Cortex of kidney (tissue), 1 donor: Measurements from ENCODE around the gene VN1R5.
"Not testable (repeated sequence)": the region's sequence is repeated elsewhere in the genome, so short reads cannot be mapped to it uniquely, and the experiment has no call there.

Experiments
- DNase-seq: peaks from one replicate; lab custom pipeline; 2025; lab: John Stamatoyannopoulos, UW

The VN1R5 gene

DNA sequence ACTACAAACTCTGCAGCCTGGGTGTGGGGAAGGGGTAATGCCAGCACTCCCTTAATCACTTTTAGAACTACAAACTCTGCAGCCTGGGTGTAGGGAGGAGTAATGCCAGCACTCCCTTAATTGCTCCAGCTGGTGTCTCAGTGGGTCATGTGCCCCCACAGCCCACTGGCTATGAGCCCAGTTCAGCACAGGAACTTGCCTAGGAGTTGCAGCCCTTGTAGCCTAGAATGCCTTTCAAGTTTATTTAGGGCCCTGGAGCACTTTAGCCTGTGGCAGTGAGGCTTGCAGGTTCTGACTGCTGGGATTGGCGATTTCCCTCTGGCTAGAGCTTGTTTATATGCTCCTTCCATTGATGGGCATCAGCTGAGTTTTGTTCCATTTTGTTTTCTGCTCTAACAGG is 17.1 kb downstream of the VN1R5 start:
- no peak for DNase-seq

DNA sequence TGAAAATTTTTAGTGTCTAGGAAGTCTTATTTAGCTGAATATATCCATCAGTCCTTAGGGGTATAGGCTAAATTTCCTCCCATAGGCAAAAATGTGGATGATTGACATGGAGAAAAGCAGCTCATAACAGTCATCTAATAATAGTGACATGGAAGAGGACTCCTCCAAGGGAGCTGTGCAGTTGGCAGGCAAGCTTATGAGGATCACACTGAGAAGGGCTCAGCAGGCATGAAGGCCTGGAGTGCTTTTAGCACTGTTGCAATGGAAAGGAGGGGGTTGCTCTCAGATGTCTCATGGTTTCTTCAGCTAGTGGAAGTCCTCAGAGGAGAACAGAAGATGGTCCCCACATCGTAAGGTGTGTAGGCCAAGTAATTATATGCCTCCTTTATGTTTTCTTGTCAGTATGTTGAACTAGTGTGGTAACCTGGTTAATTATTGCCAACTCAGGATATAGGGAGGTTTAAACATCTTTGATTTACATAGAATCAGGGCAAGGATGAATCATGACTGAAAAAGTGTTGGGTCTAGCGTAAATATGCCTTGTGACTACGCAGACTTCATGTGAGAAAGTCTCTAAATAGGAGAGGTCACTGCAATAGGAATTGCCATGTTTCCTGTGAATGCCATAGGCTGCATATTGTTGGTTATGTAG is 18.9 kb downstream of the VN1R5 start:
- DNase-seq, result no peak

DNA sequence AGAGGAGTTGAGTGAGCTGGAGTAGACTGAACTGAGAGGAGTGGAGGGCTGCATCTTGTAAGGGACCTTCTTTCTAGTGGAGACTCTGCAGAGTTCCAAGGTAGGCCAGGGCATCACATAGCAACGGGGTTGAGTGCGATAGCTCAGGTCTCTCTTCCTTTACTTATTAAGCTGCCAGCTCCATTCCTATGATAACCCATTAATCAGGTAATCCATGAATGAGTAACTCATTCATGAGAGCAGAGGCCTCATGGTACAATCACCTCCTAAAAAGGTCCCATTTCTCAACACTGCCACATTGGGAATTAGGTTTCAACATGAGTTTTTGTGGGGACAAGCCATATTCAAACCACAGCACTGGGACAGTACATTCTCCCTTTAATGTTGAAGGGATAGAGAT is 21.3 kb downstream of the VN1R5 start:
- DNase-seq, result no peak

DNA sequence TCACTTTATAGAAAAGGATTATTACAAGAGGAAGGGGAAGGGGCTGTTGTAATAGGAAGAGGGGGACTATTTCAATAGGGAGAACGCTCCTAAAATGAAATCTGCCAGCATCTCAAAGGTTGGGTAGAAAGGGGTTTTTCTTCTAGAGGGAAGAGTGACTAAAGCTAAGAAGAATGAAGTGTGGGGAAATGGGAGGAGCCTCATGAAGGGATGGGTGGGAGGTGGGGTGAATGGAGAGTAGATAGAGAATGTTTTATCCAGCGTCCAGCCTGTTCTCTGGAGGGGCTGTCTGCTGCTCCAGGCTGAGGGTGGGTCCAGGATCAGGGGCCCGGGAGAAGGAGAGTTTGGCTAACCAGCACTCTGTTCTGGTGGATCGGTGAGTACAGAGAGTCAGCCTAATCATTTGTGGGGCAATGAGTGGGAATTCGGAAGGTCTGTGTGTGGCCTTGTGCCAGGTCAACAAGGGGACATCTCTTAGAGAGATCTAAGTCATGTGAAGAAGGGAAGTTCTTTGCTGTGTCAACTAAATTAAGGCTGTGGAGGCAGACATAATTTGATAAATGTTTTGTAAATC is 25.2 kb downstream of the VN1R5 start:
- DNase-seq, result no peak

DNA sequence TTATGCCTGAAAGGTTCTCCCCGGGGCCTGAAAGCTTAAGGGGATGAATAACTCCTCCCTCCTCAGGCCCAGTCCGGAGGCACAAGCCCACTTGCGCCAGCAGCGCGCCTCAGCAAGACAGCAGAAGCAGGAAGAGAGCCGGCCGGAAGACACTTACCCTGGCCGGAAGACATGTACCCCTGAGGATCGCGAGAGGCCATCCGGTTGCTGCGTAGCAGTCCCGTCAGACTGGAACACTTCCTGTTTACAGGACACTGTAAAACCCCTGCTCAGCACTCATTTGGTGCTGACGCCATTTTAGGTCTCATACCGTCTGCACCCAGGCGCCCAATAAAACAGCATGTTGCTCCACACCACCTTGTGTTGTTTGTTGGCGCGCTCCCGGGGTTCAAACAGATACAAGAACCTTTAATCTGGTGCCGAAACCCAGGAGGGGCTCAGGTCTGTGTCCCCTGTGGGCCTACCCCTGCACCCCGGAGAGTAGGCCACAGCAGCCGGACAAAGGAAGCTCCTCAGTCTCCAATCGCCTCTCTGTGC is 30.3 kb downstream of the VN1R5 start:
- DNase-seq, result no peak

DNA sequence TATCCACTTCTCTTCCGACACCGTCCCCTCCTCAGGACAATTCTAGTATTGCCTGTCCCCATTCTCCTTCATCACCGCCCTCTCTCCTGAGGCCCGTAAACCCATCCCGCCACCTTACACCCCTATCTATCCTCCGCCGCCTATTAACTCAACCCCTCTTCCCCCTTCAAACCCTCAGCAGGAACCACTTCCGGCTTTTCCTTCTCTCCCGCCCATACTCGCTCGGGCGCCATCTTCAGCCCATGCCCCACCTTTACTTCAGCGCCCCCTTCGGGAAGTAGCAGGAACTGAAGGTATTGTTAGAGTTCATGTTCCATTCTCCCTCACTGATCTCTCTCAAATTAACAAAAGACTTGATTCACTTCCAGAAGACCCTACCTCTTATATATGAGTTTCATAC is 31.6 kb downstream of the VN1R5 start:
- DNase-seq, result no peak

DNA sequence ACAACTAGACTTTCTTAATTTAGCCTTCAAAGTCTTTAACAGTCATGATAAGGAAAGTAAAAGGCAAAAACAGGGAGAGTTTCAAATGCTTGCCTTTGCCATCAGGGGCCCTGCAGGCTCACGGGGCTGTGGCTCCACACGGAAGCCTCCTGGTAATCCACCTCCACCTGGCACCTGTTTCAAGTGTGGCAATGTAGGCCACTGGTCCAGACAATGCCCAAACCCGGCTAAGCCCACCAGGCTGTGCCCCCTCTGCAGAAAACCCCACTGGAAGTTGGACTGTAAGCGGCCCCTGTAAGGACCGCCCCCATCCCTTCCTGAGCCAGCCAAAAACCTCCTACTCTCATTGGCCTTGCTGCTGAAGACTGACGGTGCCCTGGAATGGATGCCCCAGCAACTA is 32.5 kb downstream of the VN1R5 start:
- DNase-seq, result no peak

DNA sequence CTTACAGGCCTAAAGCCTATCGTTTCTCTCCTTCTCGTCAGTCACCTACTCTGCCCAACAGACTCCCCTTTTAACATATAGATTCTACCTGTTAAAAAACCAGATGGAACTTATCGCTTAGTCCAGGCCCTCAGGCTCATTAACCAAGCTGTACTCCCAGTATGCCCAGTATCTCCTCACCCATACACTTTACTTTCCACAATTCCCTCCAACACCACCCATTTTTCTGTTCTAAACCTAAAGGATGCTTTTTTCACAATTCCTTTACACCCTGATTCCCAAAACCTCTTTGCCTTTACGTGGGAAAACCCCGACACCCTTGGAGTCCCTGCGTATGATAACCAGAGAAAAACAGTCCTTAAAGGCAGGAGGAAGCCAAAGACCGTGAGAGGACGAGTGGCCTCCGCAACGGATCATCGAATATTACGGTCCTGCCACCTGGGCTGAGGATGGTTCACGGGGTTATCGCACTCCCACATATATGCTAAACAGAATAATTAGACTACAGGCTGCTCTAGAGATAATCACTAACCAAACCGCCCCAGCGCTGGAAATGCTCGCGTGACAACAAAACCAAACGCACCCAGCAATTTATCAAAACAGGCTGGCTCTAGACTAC is 33.5 kb downstream of the VN1R5 start:
- not testable (repeated sequence) for DNase-seq

DNA sequence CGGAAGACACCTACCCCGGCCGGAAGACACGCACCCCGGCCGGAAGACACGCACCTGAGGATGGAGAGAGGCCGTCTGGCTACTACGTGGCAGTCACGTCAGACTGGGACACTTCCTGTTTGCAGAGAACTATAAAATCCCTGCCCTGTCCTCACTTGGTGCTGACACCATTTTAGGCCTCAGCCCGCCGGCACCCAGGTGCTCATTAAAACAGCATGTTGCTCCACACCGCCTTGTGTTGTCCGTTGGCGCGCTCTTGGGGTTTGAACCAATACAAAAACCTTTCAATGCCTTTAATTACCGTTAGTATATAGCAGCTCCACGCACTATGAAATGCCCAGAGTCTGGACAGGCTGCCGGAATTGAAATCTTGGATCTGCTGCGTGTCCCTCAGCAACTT is 34.7 kb downstream of the VN1R5 start:
- no peak for DNase-seq

DNA sequence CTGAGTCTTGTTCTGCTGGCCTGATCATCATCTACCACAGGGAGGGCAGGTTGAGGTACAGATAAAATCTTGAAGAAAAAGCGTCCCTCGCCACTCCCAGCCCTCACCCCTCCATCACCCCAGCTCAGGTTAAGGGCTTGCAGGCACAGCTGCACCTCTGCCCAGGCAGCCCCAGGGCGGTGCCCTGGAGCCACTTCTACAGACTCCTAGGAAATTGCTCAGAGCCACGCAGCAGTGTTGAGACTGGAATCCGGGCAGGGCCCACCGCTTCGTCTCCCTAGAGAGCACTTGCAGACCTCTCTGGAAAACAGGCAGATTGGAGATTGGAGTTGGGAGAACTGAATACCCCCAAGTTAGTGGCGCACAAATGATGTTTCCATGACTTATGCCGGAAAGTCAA is 35.3 kb downstream of the VN1R5 start:
- no peak for DNase-seq

DNA sequence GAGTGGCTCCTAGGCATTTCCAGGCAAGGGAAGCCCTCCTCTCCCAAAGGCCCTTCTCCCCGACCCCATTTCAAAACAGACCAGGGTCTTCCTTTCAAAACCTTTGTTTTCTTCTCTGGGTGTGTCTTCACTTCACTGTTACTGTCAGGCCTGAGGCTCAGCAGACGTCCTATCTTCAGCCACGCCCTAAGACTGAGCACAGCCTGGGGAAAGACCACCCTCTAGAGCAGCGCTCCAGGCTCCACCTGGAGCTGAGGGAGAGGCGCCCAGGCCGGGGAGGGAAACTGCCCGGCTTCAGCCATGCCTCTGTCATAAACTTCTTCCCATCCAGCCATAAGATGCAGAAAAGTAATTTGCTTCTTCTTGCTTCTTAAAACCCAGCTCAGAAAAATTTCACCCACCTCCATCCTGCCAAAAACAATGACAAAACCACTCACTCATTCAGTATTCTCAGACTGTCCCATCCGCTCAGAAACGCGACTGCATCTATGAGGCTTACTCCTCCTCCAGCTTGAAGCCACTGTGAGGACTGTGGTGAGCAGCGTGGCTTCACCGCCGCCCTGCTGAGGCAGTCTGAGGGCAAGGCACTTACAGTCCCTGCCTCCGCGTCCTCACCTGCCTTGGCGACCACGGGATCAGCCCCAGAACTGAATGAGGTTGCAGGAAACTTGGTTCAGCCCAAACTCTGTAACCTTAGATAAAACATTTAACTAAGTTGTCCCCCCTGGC is 36.1 kb downstream of the VN1R5 start:
- DNase-seq, result no peak

DNA sequence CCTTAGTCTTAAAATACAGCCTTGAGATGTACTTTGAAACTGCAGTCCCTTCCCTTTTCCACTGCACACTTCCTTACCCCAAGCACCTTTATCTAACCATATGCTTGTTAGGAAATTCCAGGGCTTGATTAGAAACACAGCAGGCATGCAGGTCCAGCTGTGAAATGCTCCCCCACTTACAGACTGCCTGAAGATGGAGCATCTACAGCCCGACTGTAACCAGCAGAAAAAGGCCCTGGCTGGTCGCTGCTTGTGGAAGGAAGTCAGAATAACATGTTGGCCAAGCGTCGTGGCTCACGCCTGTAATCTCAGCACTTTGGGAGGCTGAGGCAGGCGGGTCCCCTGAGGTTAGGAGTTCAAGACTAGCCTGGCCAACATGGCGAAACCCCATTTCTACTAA is 37.2 kb downstream of the VN1R5 start:
- DNase-seq, result no peak

DNA sequence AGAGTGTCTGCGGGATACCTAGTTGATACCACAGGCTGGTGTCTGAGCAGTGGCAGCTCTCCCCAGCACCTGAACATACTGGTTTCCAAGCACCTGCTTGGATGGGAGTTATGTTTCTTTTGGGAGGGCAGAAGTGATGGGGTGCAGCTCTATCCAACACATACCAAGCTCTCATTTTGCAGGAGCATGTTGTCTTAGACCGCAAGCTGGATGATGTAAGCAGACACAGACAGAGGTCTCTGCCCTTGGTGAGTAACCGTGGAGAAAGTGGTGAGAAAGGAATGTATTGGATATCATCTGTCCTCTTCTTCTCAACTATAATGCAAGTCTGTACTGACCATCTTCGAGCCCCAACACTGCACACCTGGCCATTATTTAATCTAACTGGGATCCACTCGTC is 38.4 kb downstream of the VN1R5 start:
- DNase-seq, result no peak

DNA sequence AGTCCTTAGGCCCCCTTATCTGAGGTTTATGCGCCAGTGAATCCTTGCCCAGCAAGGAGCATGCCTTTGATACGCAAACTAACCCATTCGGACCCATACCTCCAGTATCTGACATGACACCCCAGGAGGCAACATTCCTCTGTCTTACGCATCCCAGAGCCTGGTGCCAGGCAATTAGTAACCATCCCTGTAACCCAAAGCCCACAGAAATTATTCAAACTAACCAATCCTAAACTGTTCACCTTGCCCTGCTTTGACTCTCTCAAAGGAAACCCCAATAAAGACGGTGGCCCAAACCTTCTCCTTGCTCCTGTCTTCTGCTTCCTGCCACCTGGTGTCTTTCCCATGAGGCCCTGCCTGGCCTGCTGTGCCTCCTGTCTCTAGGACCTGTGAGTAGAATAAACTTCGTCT is 39.4 kb downstream of the VN1R5 start:
- DNase-seq, result no peak

DNA sequence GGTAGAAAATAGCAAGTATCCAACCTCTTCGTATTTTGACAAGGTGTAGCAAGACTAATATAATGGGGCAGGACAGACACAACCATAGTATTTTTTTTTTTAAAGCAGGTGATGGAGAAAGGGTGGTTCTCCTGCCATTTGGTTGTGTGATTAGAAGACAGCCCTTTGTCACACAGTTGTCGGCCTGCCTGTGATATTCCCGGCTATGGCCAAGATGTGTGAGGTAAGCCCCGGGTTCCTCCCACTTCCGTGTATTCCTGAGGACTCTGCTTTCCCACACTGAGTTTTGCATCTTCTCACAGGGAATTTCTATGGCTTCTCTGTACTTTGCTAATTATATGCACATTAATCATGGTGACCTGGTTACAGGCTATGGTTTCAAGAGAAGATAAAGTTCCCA is 39.9 kb downstream of the VN1R5 start:
- no peak for DNase-seq

DNA sequence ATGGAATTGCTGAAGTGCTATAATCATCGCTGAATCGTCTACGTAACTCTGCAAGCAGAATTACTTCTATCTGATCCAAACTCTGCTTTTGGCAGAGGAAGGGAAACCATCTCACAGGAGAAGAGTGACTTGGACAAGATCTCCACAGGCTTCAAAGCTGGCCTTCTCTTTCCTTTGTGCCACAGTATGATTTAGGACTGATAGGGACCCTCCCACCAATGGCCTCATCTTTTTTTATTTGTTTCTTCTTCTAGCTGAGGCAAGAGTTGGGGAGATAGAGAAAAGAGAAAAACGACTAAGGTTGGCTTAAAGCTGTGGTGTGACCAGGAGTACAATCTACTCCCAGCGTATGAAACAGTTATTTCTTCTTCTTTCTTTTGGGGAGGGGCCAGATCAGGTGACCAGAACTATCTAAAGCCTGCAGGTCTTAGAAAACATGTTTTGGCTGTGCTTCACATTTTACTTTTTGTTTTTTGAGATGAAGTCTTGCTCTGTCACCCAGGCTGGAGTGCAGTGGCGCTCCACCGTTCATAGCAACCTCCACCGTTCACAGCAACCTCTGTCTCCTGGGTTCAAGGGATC is 40.8 kb downstream of the VN1R5 start:
- no peak for DNase-seq

DNA sequence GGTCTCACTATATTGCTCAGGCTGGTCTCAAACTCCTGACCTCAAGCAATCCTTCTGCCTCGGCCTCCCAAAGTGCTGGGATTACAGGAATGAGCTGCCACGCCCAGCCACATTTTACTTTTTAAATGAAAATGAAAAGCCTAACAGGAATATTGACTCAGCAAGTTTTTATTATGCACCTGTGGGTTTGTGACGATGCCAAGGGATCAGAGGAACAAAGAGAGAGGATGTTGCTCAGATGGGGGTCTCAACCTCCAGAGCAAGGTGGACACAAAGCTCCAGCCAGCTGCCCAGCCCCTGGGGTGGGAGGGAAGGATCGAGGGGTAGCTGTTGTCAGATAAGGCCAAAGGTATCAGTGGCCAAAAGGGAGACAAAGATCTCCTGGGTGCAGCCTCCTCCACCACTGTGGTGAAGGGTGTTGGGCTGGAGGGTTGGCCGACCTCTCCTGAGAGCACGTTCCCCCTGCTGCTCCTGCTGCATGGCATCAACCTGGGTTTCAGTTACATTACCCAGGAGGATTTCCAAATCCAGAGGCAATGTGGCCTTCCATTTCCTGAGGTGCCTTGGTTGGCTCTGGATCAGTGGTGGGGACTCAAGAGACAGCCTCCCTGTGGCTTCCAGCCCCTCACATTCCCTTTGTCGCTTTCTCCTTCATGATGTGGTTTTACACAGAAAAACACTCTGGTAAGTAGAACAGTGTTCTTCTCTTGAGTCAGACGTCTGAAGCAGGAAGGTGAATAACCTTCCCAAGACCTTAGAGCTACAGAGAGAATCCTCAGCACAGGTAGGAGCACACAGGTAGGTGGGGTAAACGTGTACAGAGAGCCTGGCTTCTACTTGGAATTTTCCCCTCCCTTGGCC is 41.6 kb downstream of the VN1R5 start:
- no peak for DNase-seq

DNA sequence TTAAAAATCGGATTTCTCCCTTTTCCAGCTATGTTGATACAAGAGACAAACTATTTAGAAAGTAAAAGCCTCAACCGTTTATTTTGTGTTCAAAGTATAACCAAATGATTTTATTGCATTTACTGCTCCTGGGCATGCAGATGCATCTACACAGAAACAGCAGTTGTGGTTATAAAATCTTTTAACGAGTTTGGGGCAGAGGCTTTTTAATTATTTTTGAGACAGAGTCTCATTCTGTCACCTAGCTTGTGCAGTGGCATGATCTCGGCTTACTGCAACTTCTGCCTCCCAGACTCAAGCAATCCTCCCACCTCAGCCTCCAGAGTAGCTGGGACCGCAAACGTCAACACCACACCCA is 42.2 kb downstream of the VN1R5 start:
- no peak for DNase-seq

DNA sequence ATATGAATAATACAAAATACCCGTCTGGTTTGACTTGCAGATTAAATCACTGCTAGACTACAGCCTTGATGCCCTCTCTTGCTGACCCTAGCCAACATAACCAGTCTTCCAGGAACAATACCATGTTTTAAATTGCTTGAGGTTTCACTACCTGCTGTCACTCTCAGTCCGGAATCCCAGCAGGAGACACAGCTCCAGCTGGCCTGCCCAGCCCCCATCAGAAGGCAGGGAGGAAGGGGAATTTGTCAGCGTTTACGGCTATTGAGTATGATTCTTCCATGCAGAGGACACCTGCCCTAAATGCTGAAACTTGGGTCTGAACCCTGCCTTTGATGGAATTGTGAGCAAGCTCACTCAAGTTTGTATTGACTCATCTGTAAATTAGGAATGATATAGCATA is 42.8 kb downstream of the VN1R5 start:
- DNase-seq, result no peak

DNA sequence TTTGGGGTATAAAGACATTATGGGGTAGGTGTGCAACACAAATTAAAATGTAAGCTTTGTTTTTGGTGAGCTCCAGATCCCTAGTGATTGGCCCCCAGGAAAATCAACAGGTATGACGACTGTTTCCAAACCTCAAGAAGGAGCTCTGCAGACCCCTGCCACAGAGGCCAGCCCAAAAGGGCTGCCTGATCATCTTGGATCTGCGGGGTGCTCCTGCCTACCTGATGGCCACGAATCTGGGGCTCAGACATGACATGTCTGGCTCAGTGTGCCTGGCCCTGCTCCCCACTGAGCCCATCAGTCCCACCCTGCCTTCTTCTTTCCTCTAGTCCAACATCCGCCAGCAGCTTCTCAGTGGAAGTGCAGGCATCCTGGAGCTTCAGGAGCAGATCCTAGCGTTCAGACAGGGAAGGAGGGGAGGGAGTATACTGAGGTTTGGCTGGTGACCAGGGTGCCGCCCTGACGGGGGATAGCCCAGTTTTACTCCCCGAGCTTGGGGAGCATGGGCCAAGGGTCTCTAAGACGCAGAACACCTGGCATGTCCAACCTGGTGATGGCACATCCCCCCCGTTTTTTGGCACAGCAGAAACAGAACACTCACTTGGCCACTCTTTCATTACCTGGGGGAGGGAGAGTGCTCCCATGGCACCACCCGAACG is 44.0 kb downstream of the VN1R5 start:
- no peak for DNase-seq
